HepG2 (cell line): ENCODE data around the gene ATOSB. TPM values are rescaled to one million over a fixed set of nuclear protein-coding genes. Genes with fewer than 3 reads are reported as not detected.

ENCODE experiments used
- CAMTA2 ChIP-seq: sonication (generic); formaldehyde crosslinking; IDR thresholded peaks from 2 replicates; pipeline ENCODE4 v1.4.0; 2020; ENCODE audit warnings: mild to moderate bottlenecking, missing genetic modification reagents, borderline replicate concordance
- FOXC1 ChIP-seq: sonication (generic); formaldehyde crosslinking; IDR thresholded peaks from 2 replicates; pipeline ENCODE4 v1.8.0; 2022; ENCODE audit warnings: mild to moderate bottlenecking, missing genetic modification reagents, borderline replicate concordance
- HIVEP1 ChIP-seq: sonication (generic); formaldehyde crosslinking; IDR thresholded peaks from 2 replicates; pipeline ENCODE4 v1.4.0; 2020; ENCODE audit warnings: mild to moderate bottlenecking, missing genetic modification reagents
- HNF4A ChIP-seq: sonication (generic); formaldehyde crosslinking; IDR thresholded peaks from 2 replicates; pipeline ENCODE4 v1.4.0; 2020; ENCODE audit warnings: missing genetic modification reagents
- HNRNPLL ChIP-seq: fragments of 200-400 bp; formaldehyde crosslinking; IDR thresholded peaks from 2 replicates; pipeline ENCODE4 v1.6.1; 2017; ENCODE audit warnings: mild to moderate bottlenecking, low read depth, low read length; ENCODE audit not compliant: poor library complexity, severe bottlenecking
- JARID2 ChIP-seq: sonication (generic); formaldehyde crosslinking; IDR thresholded peaks from 2 replicates; pipeline ENCODE4 v1.8.1; 2023; ENCODE audit warnings: missing genetic modification reagents, inconsistent platforms; ENCODE audit not compliant: insufficient replicate concordance
- MEF2D ChIP-seq: sonication (generic); formaldehyde crosslinking; IDR thresholded peaks from 2 replicates; pipeline ENCODE4 v1.5.1; 2020; ENCODE audit warnings: mild to moderate bottlenecking, missing genetic modification reagents
- MTA1 ChIP-seq: sonication (generic); formaldehyde crosslinking; IDR thresholded peaks from 2 replicates; pipeline ENCODE4 v1.4.0; 2020; ENCODE audit warnings: missing genetic modification reagents, mild to moderate bottlenecking, borderline replicate concordance
- NAIF1 ChIP-seq: sonication (generic); formaldehyde crosslinking; IDR thresholded peaks from 2 replicates; pipeline ENCODE4 v1.5.0; 2020; ENCODE audit warnings: mild to moderate bottlenecking, missing genetic modification reagents, borderline replicate concordance
- NBN ChIP-seq: fragments of 450-650 bp; conservative IDR thresholded peaks from 2 replicates; pipeline ENCODE4 v1.6.1; 2017
- NFE2L1 ChIP-seq: sonication (generic); formaldehyde crosslinking; IDR thresholded peaks from 2 replicates; pipeline ENCODE4 v1.4.0; 2020; ENCODE audit warnings: missing genetic modification reagents, mild to moderate bottlenecking, borderline replicate concordance
- PHF8 ChIP-seq: sonication (generic); formaldehyde crosslinking; IDR thresholded peaks from 2 replicates; pipeline ENCODE4 v1.5.0; 2020; ENCODE audit warnings: missing genetic modification reagents
- RARG ChIP-seq: sonication (generic); formaldehyde crosslinking; IDR thresholded peaks from 2 replicates; pipeline ENCODE4 v1.4.0; 2020; ENCODE audit warnings: low read depth, mild to moderate bottlenecking, missing genetic modification reagents
- SALL1 ChIP-seq: sonication (generic); formaldehyde crosslinking; IDR thresholded peaks from 2 replicates; pipeline ENCODE4 v1.8.0; 2022; ENCODE audit warnings: mild to moderate bottlenecking, missing genetic modification reagents
- STAT6 ChIP-seq: sonication (generic); formaldehyde crosslinking; IDR thresholded peaks from 2 replicates; pipeline ENCODE4 v1.4.0; 2020; ENCODE audit warnings: missing genetic modification reagents, mild to moderate bottlenecking, borderline replicate concordance
- TARDBP ChIP-seq: sonication (generic); formaldehyde crosslinking; IDR thresholded peaks from 2 replicates; pipeline ENCODE4 v1.8.0; 2022; ENCODE audit warnings: mild to moderate bottlenecking, missing genetic modification reagents
- TBX2 ChIP-seq: sonication (generic); formaldehyde crosslinking; IDR thresholded peaks from 2 replicates; pipeline ENCODE4 v1.5.0; 2020; ENCODE audit warnings: missing genetic modification reagents, mild to moderate bottlenecking, borderline replicate concordance
- TOPORS ChIP-seq: sonication (generic); formaldehyde crosslinking; IDR thresholded peaks from 2 replicates; pipeline ENCODE4 v1.8.0; 2023; ENCODE audit warnings: mild to moderate bottlenecking, missing genetic modification reagents
- ZNF609 ChIP-seq: sonication (generic); formaldehyde crosslinking; IDR thresholded peaks from 2 replicates; pipeline ENCODE4 v1.4.0; 2020; ENCODE audit warnings: mild to moderate bottlenecking, missing genetic modification reagents, borderline replicate concordance
- polyA plus RNA-seq, 8 experiments: library from polyadenylated mRNA; depleted of rRNA in 3 of 8; stranded (reverse) in 7 of 8; unstranded in 1 of 8; fragments of >200 nt; fragmentation: Illumina TruSeq in 4 of 8; extraction: Trizol in 4 of 8; gene quantifications; 2 replicates each; pipeline versions ENCODE4 v1.2.1 to v1.2.3, GENCODE V29; 2011 to 2016; ENCODE audit warnings: low read depth in 4 of 8, missing spikeins in 1 of 8, mixed read lengths in 1 of 8; ENCODE audit not compliant: insufficient read depth in 1 of 8
- total RNA-seq, 5 experiments: library from RNA; depleted of rRNA; stranded (reverse); fragments of >200 nt; fragmentation: Illumina TruSeq; extraction: Trizol; gene quantifications; 2 replicates each; pipeline ENCODE4 v1.2.3, GENCODE V29; 2016; ENCODE audit warnings: low read depth in 1 of 5
- TF ChIP-seq, protein P1 (sequence below): sonication (generic); formaldehyde crosslinking; IDR thresholded peaks from 2 replicates; pipeline ENCODE4 v1.5.0; 2020; ENCODE audit warnings: mild to moderate bottlenecking, missing genetic modification reagents, moderate library complexity

ATOSB gene
- total and polyA plus RNA-seq, 2 of the 13 experiments (the other 11 are each of a cell fraction or from before 2014, with no cell fraction given), result 1.9 to 6.4 TPM

DNA sequence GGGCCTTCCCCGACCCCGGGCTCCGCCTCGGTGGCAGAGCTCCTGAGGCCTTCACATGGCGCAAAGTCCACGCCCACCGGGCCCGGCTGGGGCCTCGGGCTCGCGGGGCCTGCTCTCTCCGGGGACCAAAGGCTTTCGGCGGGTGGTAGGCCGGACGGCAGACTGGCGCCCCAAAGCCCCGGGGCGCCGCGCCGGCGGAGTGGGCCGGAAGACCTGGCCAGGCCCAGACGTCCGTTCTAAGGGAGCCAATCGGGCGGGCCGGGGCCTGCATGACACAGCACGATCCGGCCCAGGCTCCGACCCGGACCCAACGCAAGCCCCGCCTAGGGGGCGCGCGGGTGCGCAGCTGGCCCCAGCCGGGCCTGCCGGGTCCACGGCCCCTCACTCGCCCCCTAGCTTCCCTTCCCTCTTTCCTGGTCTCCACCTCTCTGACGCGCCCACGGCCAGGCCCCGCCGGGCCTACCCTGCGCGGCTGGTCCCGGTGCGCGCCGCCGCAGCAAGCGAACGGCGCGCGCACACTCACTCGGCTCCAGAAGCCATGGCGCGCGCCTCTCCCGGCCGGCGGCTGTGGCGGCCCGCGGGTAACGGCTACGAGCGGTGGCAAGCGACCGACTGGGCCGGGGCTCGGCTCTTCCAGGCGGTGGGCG lies 43.7 kb downstream of the ATOSB start (continued):
- TF ChIP-seq ZNF609 (CRISPR knock-in tag) (peak; percentile 29; the same call in 1 of the 2 replicates), JARID2 (no peak), NFE2L1 (CRISPR knock-in tag) (peak; percentile 99), SALL1 (CRISPR knock-in tag) (peak; percentile 64), FOXC1 (CRISPR knock-in tag) (peak; percentile 64; the same call in 1 of the 2 replicates), STAT6 (CRISPR knock-in tag) (no peak), HNF4A (CRISPR knock-in tag) (peak; percentile 56; the same call in 1 of the 2 replicates), NAIF1 (CRISPR knock-in tag) (peak; percentile 64; the same call in 1 of the 2 replicates), NBN (no peak), MTA1 (CRISPR knock-in tag) (peak; percentile 59; the same call in 1 of the 2 replicates), HIVEP1 (CRISPR knock-in tag) (no peak), TBX2 (CRISPR knock-in tag) (peak; percentile 31; the same call in 1 of the 2 replicates), PHF8 (peak; percentile 93), TOPORS (CRISPR knock-in tag) (peak; percentile 97), RARG (CRISPR knock-in tag) (no peak), CAMTA2 (CRISPR knock-in tag) (0 out of 2 replicates have a peak, but pooled peaks have one; percentile 32), HNRNPLL (peak; percentile 86), MEF2D (CRISPR knock-in tag) (no peak), TARDBP (CRISPR knock-in tag) (peak; percentile 30; the same call in 1 of the 2 replicates)
- TF ChIP-seq, protein P1, sequence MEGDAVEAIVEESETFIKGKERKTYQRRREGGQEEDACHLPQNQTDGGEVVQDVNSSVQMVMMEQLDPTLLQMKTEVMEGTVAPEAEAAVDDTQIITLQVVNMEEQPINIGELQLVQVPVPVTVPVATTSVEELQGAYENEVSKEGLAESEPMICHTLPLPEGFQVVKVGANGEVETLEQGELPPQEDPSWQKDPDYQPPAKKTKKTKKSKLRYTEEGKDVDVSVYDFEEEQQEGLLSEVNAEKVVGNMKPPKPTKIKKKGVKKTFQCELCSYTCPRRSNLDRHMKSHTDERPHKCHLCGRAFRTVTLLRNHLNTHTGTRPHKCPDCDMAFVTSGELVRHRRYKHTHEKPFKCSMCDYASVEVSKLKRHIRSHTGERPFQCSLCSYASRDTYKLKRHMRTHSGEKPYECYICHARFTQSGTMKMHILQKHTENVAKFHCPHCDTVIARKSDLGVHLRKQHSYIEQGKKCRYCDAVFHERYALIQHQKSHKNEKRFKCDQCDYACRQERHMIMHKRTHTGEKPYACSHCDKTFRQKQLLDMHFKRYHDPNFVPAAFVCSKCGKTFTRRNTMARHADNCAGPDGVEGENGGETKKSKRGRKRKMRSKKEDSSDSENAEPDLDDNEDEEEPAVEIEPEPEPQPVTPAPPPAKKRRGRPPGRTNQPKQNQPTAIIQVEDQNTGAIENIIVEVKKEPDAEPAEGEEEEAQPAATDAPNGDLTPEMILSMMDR (CRISPR knock-in tag), result peak; percentile 69
